NCI-H128 (cell line): Measurements from ENCODE around the gene ETV7.
"Not testable (repeated sequence)": the region's sequence is repeated elsewhere in the genome, so short reads cannot be mapped to it uniquely, and the experiment has no call there.

Experiments
- DNase-seq: peaks from one replicate; lab custom pipeline; 2025; ENCODE audit not compliant: unreplicated experiment; lab: John Stamatoyannopoulos, UW

The ETV7 gene

DNA sequence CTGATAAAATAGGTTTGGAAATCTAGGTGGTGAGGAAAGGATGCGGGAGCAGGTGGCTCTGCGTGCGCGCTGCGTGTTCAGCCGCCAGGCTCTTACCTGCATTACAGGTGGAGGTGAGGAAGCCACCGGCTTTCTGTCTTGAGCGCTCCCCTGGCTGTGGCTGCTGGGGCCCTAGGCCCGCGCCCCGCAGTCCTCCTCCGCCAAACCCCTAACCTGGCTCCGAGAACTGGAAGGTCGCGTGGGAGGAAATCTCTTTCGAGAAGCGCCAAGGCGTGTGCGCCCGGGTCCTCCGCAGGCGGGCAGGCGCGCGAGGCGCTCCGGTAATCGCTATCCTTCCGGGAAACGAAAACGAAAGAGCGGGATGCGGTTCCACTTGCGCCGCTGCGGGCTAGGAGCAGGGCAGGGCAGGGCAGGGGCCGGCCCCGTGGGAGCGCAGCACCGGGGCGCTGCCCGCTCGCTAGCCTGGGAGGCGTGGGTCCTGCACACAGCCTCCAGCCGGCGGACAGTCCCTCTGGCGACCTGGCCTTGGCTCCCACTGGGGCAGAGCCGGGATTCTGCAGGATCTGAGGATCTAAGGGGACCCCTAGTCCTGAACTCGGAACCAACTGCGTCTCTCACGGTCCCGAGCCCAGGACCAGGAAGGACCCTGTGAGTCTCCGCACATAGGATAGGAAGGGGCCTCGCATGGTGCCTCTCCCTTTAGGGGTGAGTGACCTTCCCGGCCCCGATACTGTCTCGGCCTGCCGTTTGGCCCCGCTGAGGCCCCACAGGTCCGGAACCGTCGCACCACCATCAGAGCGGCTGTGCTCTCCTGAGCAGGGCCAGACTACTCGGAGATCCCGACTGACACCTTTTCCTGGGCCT lies at the start of gene ETV7:
ETV7 (minus strand) TSS at position 230 of the 864 bp plus-strand sequence; CDS start at position 102, 128 bp downstream.
- DNase-seq = no peak

DNA sequence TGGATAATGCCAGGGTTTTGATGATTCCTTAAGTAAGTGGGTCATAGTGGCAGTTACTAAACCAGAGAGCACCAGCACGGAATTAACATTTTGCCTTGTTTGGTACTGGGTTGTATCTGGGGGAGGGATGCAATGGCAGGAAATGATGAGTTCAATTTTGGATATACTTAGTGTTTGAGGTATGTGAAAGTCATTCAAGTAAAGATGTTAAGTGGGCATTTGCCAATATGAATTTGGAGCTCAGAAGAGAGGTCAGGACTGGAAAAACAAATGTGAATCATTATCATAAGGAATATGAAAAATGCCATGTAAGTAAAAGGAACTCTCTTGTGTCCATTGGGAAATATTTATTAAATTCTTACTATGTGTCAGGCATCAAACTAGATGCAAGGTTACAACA lies 49.0 kb upstream of the ETV7 start:
- no peak for DNase-seq

GRCh38 chr6:36432151-36432671 lies 44.7 kb upstream of the ETV7 start:
- no peak for DNase-seq

DNA sequence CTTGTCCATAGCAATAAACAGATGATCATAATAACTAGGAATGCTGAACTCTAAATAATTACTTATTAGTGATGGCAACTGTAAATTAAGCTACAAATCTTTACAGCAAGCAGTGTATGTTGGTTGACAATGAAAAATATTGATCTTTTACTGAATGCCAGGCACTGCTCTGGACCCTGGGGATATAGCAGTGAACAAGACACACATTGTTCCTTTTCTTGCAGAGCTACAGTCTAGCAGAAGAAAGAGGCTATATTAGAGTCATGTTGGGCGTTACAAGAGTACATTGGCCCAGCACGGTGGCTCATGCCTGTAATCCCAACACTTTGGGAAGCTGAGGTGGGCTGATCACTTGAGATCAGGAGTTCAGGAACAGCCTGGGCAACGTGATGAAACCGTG lies 43.7 kb upstream of the ETV7 start:
- DNase-seq = no peak

GRCh38 chr6:36430351-36430750 lies 42.9 kb upstream of the ETV7 start:
- no peak for DNase-seq

DNA sequence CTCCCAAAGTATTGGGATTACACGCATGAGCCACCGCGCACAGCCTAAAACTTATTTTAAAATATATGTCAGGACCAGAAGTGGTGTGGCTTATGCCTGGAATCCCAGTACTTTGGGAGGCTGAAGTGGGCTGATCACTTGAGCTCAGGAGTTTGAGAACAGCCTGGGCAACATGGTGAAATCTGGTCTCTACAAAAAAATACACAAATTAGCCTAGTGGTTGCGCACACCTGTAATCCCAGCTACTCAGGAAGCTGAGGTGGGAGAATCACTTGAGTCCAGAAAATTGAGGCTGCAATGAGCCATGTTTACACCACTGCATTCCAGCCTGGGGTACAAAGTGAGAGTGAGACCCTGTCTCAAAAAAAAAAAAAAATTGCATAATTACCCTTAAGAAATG lies 41.4 kb upstream of the ETV7 start:
- DNase-seq = no peak

- DNase-seq = no peak
These were observed 39.2 kb upstream of the ETV7 start for GRCh38 chr6:36426622-36427021.

GRCh38 chr6:36423101-36423824 lies 35.8 kb upstream of the ETV7 start:
- DNase-seq = peak; percentile 95

DNA sequence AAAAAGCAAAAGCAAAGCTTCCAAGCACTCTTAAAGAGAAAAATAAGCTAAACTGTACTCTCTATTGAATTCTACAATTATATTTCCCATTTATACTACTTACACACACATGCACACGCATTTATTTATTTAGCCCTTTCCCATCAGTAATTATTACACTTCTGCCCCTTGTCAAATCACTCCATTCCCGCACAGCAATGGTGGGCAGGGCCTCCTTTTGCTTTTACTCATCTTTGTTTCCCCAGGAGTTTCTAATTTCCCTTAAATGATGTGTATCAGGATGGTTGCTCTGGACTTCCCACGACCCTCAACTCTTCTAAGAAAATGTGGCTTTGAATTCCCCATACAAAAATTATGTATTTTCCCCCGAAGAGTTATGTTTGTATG lies 35.2 kb upstream of the ETV7 start:
- no peak for DNase-seq

DNA sequence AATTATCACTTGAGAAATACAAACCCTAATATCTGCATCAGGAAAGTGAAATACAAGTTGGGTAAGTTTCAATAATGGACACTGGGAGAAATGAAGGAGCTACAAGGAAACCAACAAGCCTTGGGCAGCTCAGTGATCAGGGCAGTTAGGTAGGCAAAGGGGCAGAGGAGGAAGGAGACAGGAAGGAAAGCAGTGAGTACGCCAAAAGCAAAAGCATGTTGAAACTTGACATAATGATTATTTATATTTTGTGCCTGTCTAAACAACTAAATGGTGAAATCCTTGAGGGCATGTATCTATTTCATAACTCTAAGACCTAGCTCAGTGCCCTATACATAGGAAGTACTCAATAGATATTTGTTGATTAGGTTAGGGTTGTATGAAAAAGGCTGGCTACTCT lies 31.8 kb upstream of the ETV7 start:
- no peak for DNase-seq

GRCh38 chr6:36418558-36418957 lies 31.1 kb upstream of the ETV7 start:
- no peak for DNase-seq

- no peak for DNase-seq
These were observed 27.0 kb upstream of the ETV7 start for GRCh38 chr6:36414481-36414880.

- no peak for DNase-seq
These were observed 26.3 kb upstream of the ETV7 start for GRCh38 chr6:36413489-36414480.

- DNase-seq = not testable (repeated sequence)
These were observed 22.2 kb upstream of the ETV7 start for GRCh38 chr6:36409718-36410117.

GRCh38 chr6:36404164-36404563 lies 16.7 kb upstream of the ETV7 start:
- DNase-seq = no peak

GRCh38 chr6:36402481-36402880 lies 15.0 kb upstream of the ETV7 start:
- DNase-seq = no peak

- DNase-seq = no peak
These were observed 12.5 kb upstream of the ETV7 start for GRCh38 chr6:36399970-36400369.

- no peak for DNase-seq
These were observed 5.2 kb upstream of the ETV7 start for GRCh38 chr6:36392621-36393020.

GRCh38 chr6:36389353-36389752 lies 1.9 kb upstream of the ETV7 start:
- no peak for DNase-seq

GRCh38 chr6:36386495-36387439 lies 702 bp downstream of the ETV7 start:
- DNase-seq = peak; percentile 24
